NOMO-1 treated with DMSO at 0.1 percent for 48 hours (cell line): Measurements from ENCODE around the gene CHN1.

ENCODE experiments used
- DNase-seq: peaks from one replicate; lab custom pipeline; 2025; ENCODE audit not compliant: unreplicated experiment; lab: John Stamatoyannopoulos, UW

CHN1 gene, protein sequence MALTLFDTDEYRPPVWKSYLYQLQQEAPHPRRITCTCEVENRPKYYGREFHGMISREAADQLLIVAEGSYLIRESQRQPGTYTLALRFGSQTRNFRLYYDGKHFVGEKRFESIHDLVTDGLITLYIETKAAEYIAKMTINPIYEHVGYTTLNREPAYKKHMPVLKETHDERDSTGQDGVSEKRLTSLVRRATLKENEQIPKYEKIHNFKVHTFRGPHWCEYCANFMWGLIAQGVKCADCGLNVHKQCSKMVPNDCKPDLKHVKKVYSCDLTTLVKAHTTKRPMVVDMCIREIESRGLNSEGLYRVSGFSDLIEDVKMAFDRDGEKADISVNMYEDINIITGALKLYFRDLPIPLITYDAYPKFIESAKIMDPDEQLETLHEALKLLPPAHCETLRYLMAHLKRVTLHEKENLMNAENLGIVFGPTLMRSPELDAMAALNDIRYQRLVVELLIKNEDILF

GRCh38 chr2:175004980-175005732, at the start of gene CHN1:
TSS of gene CHN1 (minus strand) at chr2:175005381. CDS start at chr2:175004912, 469 bp downstream.
- DNase-seq, result no peak

DNA sequence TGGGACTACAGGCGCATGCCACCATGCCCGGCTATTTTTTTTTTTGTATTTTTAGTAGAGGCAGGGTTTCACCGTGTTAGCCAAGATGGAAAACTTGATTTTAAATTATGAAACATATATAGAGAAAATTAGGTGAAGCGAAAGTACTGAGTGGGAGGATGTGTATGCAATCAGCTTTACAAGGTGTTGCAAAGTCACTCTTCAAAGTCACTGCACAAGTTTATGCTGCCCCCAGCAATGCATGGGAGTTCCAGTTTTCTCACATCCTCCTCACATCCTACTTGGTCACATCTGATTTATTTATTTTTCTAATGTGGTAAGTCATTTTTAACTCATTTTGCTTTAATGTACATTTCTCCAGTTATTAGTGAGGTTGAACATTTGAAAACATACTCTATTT, 49.2 kb upstream of the CHN1 start:
- no peak for DNase-seq

- DNase-seq, result no peak
These were observed 44.5 kb upstream of the CHN1 start for GRCh38 chr2:175049661-175050060.

GRCh38 chr2:175048275-175048674, 43.1 kb upstream of the CHN1 start:
- peak; percentile 67 for DNase-seq

DNA sequence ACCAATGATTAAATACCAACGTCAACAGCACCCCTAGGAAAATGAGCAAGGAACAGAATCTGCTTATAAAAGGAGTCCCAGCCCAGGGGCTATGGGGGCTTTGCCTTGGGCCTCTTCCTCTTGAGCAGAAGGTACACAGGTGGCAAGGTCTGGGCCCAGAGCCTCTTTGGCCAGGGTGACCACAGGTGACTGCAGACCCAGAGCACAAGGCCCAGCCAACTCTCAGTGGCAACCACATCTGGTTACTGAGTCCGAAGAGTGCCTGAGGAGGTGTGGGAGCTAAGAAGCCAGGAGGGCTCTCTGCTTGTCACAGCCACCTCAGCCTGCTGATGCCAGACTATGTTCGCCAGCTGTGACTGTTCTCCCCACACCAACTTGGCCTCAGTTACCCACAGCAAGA, 34.3 kb upstream of the CHN1 start:
- DNase-seq, result no peak

DNA sequence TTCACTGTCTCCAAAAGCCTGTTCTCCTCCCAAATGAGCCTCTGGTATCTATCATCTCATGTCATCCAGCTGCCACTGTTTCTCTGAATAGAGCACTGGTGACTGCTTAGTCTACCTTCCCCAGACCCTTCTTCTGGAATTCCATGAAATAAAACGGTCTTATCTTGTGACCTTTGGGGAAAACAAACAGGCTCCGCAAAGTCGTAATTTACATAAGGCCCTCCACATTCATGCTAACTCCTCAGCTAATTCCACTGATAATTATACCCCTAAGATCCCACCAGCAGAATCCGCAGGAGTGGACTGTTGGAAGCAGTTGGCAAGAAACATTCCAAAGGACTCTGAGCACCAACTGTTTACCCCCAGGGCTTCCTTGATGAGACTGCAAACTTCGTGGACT, 33.9 kb upstream of the CHN1 start:
- DNase-seq, result no peak

GRCh38 chr2:175037941-175038340, 32.8 kb upstream of the CHN1 start:
- DNase-seq, result no peak

- DNase-seq, result peak; percentile 50
These were observed 31.4 kb upstream of the CHN1 start for GRCh38 chr2:175036582-175037018.

GRCh38 chr2:175035806-175036205, 30.6 kb upstream of the CHN1 start:
- DNase-seq, result no peak

- DNase-seq, result no peak
These were observed 29.5 kb upstream of the CHN1 start for GRCh38 chr2:175034716-175035115.

DNA sequence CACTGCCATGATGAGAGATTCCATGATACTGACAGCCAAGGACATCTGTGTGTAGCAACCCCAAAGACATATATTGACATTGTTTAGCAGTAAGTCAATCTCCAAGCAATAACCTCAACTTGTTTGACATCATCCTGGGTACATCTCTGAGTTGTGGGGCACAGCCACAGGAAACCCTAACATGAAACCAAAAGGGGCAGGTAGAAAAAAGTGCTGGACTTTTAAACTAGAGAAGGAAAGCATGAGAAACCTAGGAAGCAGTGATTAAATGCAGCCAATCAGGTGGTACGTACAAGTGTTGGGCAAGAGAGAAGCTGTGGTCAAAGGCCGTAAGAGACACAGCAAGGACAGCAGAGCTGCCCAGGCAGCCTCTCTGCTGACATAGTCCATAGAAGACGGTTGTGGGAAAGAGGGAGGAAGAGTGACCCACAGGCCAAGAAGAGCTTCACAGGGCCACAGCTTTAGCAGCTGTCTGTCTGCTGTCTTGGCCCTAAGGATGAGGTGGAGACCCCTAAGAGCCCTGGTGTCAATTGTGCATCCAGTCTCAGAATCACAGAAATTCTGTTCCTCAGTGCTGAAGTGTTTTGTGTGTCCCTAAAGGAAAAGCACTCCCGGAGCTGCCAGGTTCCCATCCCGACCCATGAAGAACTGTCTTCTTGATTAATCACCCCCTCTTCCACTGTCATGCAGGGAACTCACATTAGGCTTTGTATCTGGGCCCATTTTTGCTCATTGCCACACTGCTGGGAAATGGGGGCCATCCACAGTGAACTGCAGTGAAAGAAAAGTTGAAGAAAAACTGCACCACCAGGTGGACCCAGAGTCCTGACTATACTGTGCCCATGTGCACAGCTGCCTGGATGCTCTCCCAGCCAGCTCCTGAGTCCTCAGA, 25.4 kb upstream of the CHN1 start:
- peak; percentile 43 for DNase-seq

- no peak for DNase-seq
These were observed 22.6 kb upstream of the CHN1 start for GRCh38 chr2:175027755-175028154.

GRCh38 chr2:175026385-175026784, 21.2 kb upstream of the CHN1 start:
- no peak for DNase-seq

GRCh38 chr2:175025946-175026345, 20.8 kb upstream of the CHN1 start:
- no peak for DNase-seq

DNA sequence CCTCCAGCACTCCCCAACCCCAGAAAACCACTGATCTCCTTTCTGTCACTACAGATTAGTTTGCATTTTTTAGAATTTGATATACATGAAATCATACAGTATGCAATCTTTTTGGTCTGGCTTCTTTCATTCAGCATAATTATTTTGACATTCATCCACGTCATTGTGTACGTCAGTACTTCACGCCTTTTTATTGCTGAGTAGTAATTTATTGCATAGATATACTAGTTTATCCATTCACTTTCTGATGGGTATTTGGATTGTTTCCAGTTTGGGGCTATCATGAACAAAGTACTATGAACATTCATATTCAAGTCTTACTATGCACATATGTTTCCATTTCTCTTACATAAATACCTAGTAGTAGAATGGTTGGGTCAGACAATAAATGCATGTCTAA, 20.1 kb upstream of the CHN1 start:
- DNase-seq, result no peak

- DNase-seq, result no peak
These were observed 17.7 kb upstream of the CHN1 start for GRCh38 chr2:175022923-175023322.

GRCh38 chr2:175019566-175020327, 14.6 kb upstream of the CHN1 start:
- no peak for DNase-seq

DNA sequence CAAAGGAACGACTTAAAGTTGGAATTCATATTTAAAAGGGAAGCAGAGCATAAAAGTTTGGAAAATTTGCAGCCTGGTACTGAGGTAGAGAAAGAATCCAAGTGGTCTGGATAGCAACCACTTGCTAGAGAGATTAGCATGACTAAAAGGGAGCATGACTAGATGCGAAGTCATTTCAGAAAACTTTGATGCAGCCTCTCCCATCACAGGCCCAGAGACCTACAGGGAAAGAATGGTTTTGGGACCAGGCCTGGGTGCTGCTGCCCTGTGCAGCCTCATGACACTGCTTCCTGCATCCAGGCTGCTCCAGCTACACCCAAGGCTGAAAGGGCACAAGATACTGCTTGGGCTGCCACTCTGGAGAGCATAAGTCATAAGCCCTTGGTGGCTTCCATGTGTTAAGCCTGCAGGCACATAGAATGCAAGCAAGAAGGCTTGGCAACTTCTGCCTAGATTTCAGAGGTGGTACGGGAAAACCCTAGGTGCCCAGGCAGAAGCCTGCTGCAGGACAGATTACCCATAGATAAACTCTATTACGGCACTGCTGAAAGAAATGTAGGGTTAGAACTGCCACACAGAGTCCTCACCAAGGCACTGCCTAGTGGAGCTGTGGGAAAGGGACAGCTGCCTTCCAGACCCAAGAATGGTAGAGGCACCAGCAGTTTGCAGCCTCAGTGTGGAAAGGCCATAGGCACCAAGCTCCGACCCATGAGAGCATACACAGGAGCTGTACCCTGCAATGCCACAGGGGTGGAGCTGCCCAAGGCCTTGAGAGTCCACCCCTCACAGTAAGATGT, 12.6 kb upstream of the CHN1 start:
- no peak for DNase-seq

GRCh38 chr2:175015340-175015739, 10.2 kb upstream of the CHN1 start:
- DNase-seq, result no peak

DNA sequence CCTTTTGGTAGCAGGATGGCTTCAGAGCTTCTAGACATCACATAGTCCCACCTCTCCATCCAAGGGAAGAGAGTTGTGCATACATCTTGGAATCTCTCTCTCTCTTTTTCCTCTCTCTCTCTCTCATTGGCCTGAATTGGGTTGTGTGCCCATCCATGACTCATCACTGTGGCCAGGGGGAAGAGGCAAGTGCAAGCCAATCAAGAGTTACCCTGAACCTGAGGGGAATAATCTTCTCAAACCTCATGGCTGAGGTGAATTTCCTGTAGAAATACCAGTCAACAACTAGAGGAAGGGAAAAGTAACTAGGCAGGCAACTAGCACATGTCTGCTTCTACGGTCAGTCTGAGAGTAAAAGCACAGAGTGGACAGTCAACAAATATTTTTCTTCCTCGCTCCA, 7.3 kb upstream of the CHN1 start:
- no peak for DNase-seq
